ENCODE measurements around the gene TMEM117. TPM values are rescaled to one million over a fixed set of nuclear protein-coding genes. Genes with fewer than 3 reads are reported as not detected.
A peak's percentile ranks its signal among the peaks of the same experiment; 100 is the strongest.

Gene TMEM117
- total RNA-seq, 2 experiments from 2014 or later = 0.95 to 7.1 TPM

DNA sequence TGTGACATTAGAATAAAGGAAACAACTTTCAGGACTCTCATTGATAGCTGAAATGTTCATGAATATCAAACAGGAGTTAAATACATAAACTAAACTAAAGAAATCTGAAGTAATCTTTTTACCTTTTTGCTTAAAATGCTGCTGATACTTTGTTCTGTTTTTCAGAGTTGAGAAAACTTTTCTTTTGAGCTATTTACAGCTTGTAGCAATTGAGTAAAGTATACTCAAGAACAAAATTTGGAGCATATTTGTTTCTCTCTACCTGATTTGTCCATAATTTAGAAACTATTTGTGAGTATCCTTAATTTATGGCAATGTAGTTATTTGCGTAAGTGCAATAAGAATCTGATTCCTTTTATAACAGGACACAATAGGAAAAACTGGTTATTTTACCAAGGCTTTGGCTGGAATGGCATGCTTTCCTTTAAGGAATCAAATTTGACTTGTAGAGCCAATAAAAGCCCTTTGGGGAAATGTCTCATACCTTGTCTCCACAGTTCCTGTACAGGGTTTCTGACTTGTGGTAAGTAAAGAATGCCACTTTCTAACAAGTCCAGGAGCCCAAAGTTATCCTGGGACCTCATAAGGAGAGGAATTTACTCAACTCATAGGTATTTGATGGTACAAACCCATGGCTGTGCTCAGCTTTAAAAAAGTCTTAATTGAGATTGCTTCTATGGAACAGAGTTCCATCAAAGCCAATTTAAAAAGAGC lies 195.7 kb downstream of the TMEM117 start:
- Histone ChIP-seq H2AFZ (ENCODE audit: low read length) (no peak overlapping the region), H3K4me2 (ENCODE audit: low read length) (no peak overlapping the region), H3K27ac (ENCODE audit: low read depth, low read length, poor library complexity, severe bottlenecking) (no peak overlapping the region), H4K20me1 (ENCODE audit: insufficient read depth, low read length) (no peaks in the 10 kb centered on the region), H3K9me3 (ENCODE audit: low read length) (0 out of 2 replicates have a peak, but pooled peaks cover 6% of the 10 kb centered on the region), H3K4me1 (ENCODE audit: insufficient read depth, low read length, poor library complexity, severe bottlenecking) (no peaks in the 10 kb centered on the region), H3K79me2 (ENCODE audit: insufficient read depth, low read depth, low read length) (no peaks in the 10 kb centered on the region), H3K4me3 (ENCODE audit: low read depth, low read length, poor library complexity, severe bottlenecking) (no peak overlapping the region), H3K36me3 (ENCODE audit: insufficient read depth, low read length) (no peaks in the 10 kb centered on the region), H3K9me2 (ENCODE audit: insufficient read depth, low read length) (no peaks in the 10 kb centered on the region)
- TF ChIP-seq CTCF (conservative IDR thresholded peaks at IDR 0.05; ENCODE audit: low read length) = no peak
- no peak for TF ChIP-seq EZH2phosphoT487 (IDR thresholded peaks at IDR 0.05; ENCODE audit: borderline replicate concordance, low read depth, low read length)
- POLR2A ChIA-PET = interaction anchor here (0.6 kb wide), 1 partner anchor 59 kb away, joined by 3 read pairs; no protein-coding TSS in a partner anchor
- intact Hi-C loops (cut with micrococcal nuclease; ENCODE audit: unreplicated experiment) = no loop called here
- CTCF ChIA-PET (ENCODE audit: unreplicated experiment) = no interaction called here
- no TSS peak for BruUV-seq (replicated peaks)
- peak; percentile 8 for DNase-seq (ENCODE audit: low spot score)

DNA sequence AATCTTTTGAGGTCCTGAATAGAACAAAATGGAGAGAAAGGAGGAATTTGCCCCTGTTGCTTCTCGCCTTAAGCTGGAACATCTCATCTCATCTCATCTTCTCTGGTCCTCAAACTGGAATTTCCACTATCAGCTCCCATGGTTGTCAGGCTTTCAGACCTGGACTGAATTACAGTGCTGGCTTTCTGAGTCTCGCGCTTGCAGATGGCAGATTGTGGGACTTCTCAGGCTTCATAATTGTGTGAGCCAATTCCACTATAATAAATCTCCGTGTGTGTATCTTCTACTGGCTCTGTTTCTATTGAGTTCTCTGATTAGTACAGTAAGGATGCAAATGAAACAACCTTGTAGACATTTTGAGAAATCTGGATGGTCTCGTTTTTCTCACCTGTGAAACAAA lies 199.0 kb downstream of the TMEM117 start:
- CTCF ChIA-PET (ENCODE audit: unreplicated experiment) = no interaction called here
- H3K79me2 ChIP-seq (ENCODE audit: insufficient read depth, low read depth, low read length) = no peaks in the 10 kb centered on the region
- no peaks in the 10 kb centered on the region for H3K9me2 ChIP-seq (ENCODE audit: insufficient read depth, low read length)
- intact Hi-C loops (cut with micrococcal nuclease; ENCODE audit: unreplicated experiment) = no loop called here
- H3K36me3 ChIP-seq (ENCODE audit: insufficient read depth, low read length) = no peaks in the 10 kb centered on the region
- H3K4me3 ChIP-seq (ENCODE audit: low read depth, low read length, poor library complexity, severe bottlenecking) = no peak overlapping the region
- no TSS peak for BruUV-seq (replicated peaks)
- no peaks in the 10 kb centered on the region for H4K20me1 ChIP-seq (ENCODE audit: insufficient read depth, low read length)
- H3K4me2 ChIP-seq (ENCODE audit: low read length) = no peak overlapping the region
- no peak for DNase-seq (ENCODE audit: low spot score)
- POLR2A ChIA-PET = no interaction called here
- 0 out of 2 replicates have a peak, but pooled peaks cover 6% of the 10 kb centered on the region for H3K9me3 ChIP-seq (ENCODE audit: low read length)
- no peak overlapping the region for H3K27ac ChIP-seq (ENCODE audit: low read depth, low read length, poor library complexity, severe bottlenecking)
- no peak overlapping the region for H2AFZ ChIP-seq (ENCODE audit: low read length)
- no peak for TF ChIP-seq EZH2phosphoT487 (IDR thresholded peaks at IDR 0.05; ENCODE audit: borderline replicate concordance, low read depth, low read length)
- no peak for TF ChIP-seq CTCF (conservative IDR thresholded peaks at IDR 0.05; ENCODE audit: low read length)
- no peaks in the 10 kb centered on the region for H3K4me1 ChIP-seq (ENCODE audit: insufficient read depth, low read length, poor library complexity, severe bottlenecking)

- Histone ChIP-seq H3K4me1 (ENCODE audit: insufficient read depth, low read length, poor library complexity, severe bottlenecking) (no peaks in the 10 kb centered on the region), H3K4me3 (ENCODE audit: low read depth, low read length, poor library complexity, severe bottlenecking) (no peak overlapping the region), H4K20me1 (ENCODE audit: insufficient read depth, low read length) (no peaks in the 10 kb centered on the region), H3K9me3 (ENCODE audit: low read length) (no peaks in the 10 kb centered on the region), H3K4me2 (ENCODE audit: low read length) (no peak overlapping the region), H3K79me2 (ENCODE audit: insufficient read depth, low read depth, low read length) (no peaks in the 10 kb centered on the region), H3K36me3 (ENCODE audit: insufficient read depth, low read length) (no peaks in the 10 kb centered on the region), H2AFZ (ENCODE audit: low read length) (no peak overlapping the region), H3K27ac (ENCODE audit: low read depth, low read length, poor library complexity, severe bottlenecking) (no peak overlapping the region), H3K9me2 (ENCODE audit: insufficient read depth, low read length) (no peaks in the 10 kb centered on the region)
- BruUV-seq (replicated peaks) = no TSS peak
- CTCF ChIA-PET (ENCODE audit: unreplicated experiment) = no interaction called here
- no peak for TF ChIP-seq CTCF (conservative IDR thresholded peaks at IDR 0.05; ENCODE audit: low read length)
- no peak for TF ChIP-seq EZH2phosphoT487 (IDR thresholded peaks at IDR 0.05; ENCODE audit: borderline replicate concordance, low read depth, low read length)
- intact Hi-C loops (cut with micrococcal nuclease; ENCODE audit: unreplicated experiment) = no loop called here
- no peak for DNase-seq (ENCODE audit: low spot score)
- POLR2A ChIA-PET = interaction anchor here (0.7 kb wide), 1 partner anchor 956 kb away, joined by 3 read pairs; no protein-coding TSS in a partner anchor
These were observed 201.1 kb downstream of the TMEM117 start for GRCh38 chr12:44036875-44037443.

Measured in OCI-LY7 (cell line).